Parathyroid adenoma (tissue), 2 donors: ENCODE data around the gene ABI3BP.

Source experiments
- H2AFZ ChIP-seq: fragments of 300-600 bp; sonication (generic); one replicate; pipeline ENCODE4 v1.7.0; 2017; ENCODE audit warnings: antibody characterized with exemption, mild to moderate bottlenecking
- H3K27ac ChIP-seq: fragments of 300-600 bp; sonication (generic); one replicate; pipeline ENCODE4 v1.7.0; 2017
- H3K27me3 ChIP-seq: fragments of 300-600 bp; sonication (generic); one replicate; pipeline ENCODE4 v1.7.0; 2017; ENCODE audit warnings: low read length; ENCODE audit not compliant: control insufficient read depth, insufficient read depth
- H3K36me3 ChIP-seq: fragments of 300-600 bp; sonication (generic); one replicate; pipeline ENCODE4 v1.7.0; 2017; ENCODE audit warnings: low read length; ENCODE audit not compliant: control insufficient read depth, insufficient read depth
- H3K4me1 ChIP-seq: fragments of 300-600 bp; sonication (generic); one replicate; pipeline ENCODE4 v1.7.0; 2017; ENCODE audit warnings: control low read depth
- H3K4me2 ChIP-seq: fragments of 300-600 bp; sonication (generic); one replicate; pipeline ENCODE4 v1.7.0; 2017; ENCODE audit warnings: low read length
- H3K4me3 ChIP-seq: fragments of 300-600 bp; sonication (generic); one replicate; pipeline ENCODE4 v1.7.0; 2017; ENCODE audit warnings: low read depth, low read length
- H3K79me2 ChIP-seq: fragments of 300-600 bp; sonication (generic); one replicate; pipeline ENCODE4 v1.7.0; 2017; ENCODE audit warnings: control low read depth
- H3K9ac ChIP-seq: fragments of 300-600 bp; sonication (generic); one replicate; pipeline ENCODE4 v1.7.0; 2017; ENCODE audit warnings: mild to moderate bottlenecking
- H3K9me3 ChIP-seq: fragments of 300-600 bp; sonication (generic); one replicate; pipeline ENCODE4 v1.7.0; 2017; ENCODE audit warnings: low read length; ENCODE audit not compliant: control insufficient read depth
- CTCF ChIP-seq: fragments of 300-600 bp; sonication (generic); IDR thresholded peaks from one replicate; pipeline ENCODE4 v1.7.0; 2017; ENCODE audit warnings: antibody characterized with exemption, mild to moderate bottlenecking
- donor health status: primary hyperparathyroidism.

Gene ABI3BP

GRCh38 chr3:100957261-100957986, 35.8 kb downstream of the ABI3BP start:
- Histone ChIP-seq H3K27ac (no peak overlapping the region), H3K27me3 (no peaks in the 10 kb centered on the region)

DNA sequence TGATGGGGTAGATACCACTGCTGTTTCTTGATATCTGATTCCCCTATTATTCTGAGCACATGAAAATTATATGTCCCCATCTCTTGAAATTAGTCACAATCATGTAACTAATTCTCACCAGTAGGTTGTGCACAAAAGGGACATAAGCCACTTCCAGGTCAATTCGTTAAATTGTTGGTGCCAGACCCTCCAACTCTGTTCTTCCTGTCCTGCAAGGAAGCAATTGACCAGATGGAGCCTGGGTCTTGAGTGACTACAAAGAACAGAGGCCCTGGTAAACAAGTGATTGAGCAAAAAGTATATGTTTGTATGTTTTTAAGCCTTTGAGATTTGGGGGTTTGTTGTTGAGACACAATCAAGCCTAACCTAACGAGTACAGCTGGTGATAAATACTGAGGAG, 36.9 kb downstream of the ABI3BP start:
- Histone ChIP-seq H3K9me3 (no peaks in the 10 kb centered on the region), H3K4me2 (no peak overlapping the region), H3K79me2 (no peaks in the 10 kb centered on the region), H3K27me3 (no peaks in the 10 kb centered on the region), H3K4me1 (no peaks in the 10 kb centered on the region), H3K27ac (no peak overlapping the region), H3K9ac (no peak overlapping the region), H2AFZ (no peak overlapping the region), H3K36me3 (no peaks in the 10 kb centered on the region), H3K4me3 (no peak overlapping the region)
- TF ChIP-seq CTCF = no peak

More at GRCh38 chr3:100957261-100957986, 35.8 kb downstream of the ABI3BP start:
- Histone ChIP-seq H3K36me3 (no peaks in the 10 kb centered on the region), H3K79me2 (no peaks in the 10 kb centered on the region), H2AFZ (no peak overlapping the region), H3K9me3 (no peaks in the 10 kb centered on the region), H3K9ac (no peak overlapping the region), H3K4me1 (no peaks in the 10 kb centered on the region), H3K4me3 (no peak overlapping the region), H3K4me2 (no peak overlapping the region)
- no peak for TF ChIP-seq CTCF

GRCh38 chr3:100954990-100955389, 38.2 kb downstream of the ABI3BP start:
- no peak overlapping the region for H3K9ac ChIP-seq
- H2AFZ ChIP-seq = no peak overlapping the region
- TF ChIP-seq CTCF = no peak
- H3K4me2 ChIP-seq = no peak overlapping the region
- no peaks in the 10 kb centered on the region for H3K9me3 ChIP-seq
- H3K4me1 ChIP-seq = no peaks in the 10 kb centered on the region
- H3K79me2 ChIP-seq = no peaks in the 10 kb centered on the region
- H3K27me3 ChIP-seq = no peaks in the 10 kb centered on the region
- H3K27ac ChIP-seq = no peak overlapping the region
- H3K4me3 ChIP-seq = no peak overlapping the region
- no peaks in the 10 kb centered on the region for H3K36me3 ChIP-seq

GRCh38 chr3:100954199-100954935, 38.9 kb downstream of the ABI3BP start:
- Histone ChIP-seq H3K4me2 (no peak overlapping the region), H3K27ac (no peak overlapping the region), H3K9me3 (no peaks in the 10 kb centered on the region), H3K4me1 (no peaks in the 10 kb centered on the region), H3K4me3 (no peak overlapping the region), H3K9ac (no peak overlapping the region), H2AFZ (no peak overlapping the region), H3K27me3 (no peaks in the 10 kb centered on the region), H3K79me2 (no peaks in the 10 kb centered on the region), H3K36me3 (no peaks in the 10 kb centered on the region)
- no peak for TF ChIP-seq CTCF
